WERI-Rb-1 (cell line): ENCODE measurements around the gene WWOX.

Source experiments
- DNase-seq: peaks from one replicate; pipeline ENCODE4 v3.0.0-alpha.2; 2020
- H3K27ac ChIP-seq: fragments of 250-450 bp; sonication (Bioruptor Pico); 2 replicates; pipeline ENCODE4 v1.5.1; 2020; ENCODE audit warnings: mild to moderate bottlenecking, moderate library complexity
- H3K27me3 ChIP-seq: fragments of 250-450 bp; sonication (Bioruptor Pico); 2 replicates; pipeline ENCODE4 v1.5.1; 2021; ENCODE audit warnings: mild to moderate bottlenecking, low read depth, moderate library complexity; ENCODE audit not compliant: insufficient read depth, severe bottlenecking
- H3K36me3 ChIP-seq: fragments of 250-450 bp; sonication (Bioruptor Pico); 2 replicates; pipeline ENCODE4 v1.5.1; 2020; ENCODE audit warnings: mild to moderate bottlenecking, moderate library complexity
- H3K4me3 ChIP-seq: 2 replicates; pipeline ENCODE4 v1.5.1; 2011; ENCODE audit warnings: low read depth, mild to moderate bottlenecking, control low read depth, low read length
- H3K9me3 ChIP-seq: fragments of 250-450 bp; sonication (Bioruptor Pico); 2 replicates; pipeline ENCODE4 v1.5.1; 2021; ENCODE audit warnings: mild to moderate bottlenecking, moderate library complexity; ENCODE audit not compliant: severe bottlenecking
- CTCF ChIP-seq: IDR thresholded peaks from 2 replicates; pipeline ENCODE4 v1.5.1; 2011; ENCODE audit warnings: low read depth, mild to moderate bottlenecking, control low read depth, inconsistent platforms, low read length

WWOX gene

GRCh38 chr16:78956859-78957258 is 857.4 kb downstream of the WWOX start:
- Histone ChIP-seq H3K27ac (no peak overlapping the region), H3K9me3 (no peaks in the 10 kb centered on the region), H3K27me3 (no peaks in the 10 kb centered on the region), H3K4me3 (no peak overlapping the region), H3K36me3 (no peaks in the 10 kb centered on the region)
- TF ChIP-seq CTCF = no peak
- no peak for DNase-seq

DNA sequence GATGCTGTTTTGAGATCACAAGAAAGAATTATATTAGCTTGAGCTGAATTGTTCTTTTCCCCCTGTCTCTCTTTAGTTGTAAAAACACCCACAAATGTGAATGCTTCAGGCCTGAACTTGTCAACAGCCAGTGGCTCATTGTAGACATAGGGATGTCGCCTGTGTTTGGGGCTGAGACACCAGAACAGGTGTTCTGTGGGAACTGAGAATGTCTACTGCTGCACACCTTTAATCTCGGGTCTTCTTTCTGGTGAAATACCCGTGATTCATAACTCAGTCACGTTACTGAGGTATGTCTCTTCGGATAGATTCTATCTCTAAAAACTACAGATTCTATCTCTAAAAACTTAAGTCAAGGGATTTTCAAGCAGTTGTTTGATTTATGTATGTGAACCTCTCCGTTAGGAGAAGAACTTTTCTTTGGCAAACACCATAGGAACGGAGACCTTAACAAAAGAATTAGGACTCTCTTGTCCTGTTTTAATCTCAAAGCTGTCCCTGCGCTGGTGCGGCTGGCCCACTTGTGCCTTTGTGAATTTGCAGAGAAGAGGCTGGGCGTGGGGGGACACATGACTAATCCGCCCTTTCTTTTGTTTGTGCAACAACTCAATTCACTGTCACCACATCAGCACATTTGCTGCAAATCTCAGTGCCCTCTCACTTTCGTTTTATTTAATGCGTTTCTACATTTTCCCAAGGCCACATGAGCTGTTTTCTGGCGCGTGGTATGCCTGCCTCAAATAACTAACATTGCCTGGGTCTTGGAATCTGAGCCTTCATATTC is 858.1 kb downstream of the WWOX start:
- Histone ChIP-seq H3K27ac (no peak overlapping the region), H3K9me3 (no peaks in the 10 kb centered on the region), H3K36me3 (no peaks in the 10 kb centered on the region), H3K27me3 (no peaks in the 10 kb centered on the region), H3K4me3 (no peak overlapping the region)
- DNase-seq = no peak
- no peak for TF ChIP-seq CTCF

DNA sequence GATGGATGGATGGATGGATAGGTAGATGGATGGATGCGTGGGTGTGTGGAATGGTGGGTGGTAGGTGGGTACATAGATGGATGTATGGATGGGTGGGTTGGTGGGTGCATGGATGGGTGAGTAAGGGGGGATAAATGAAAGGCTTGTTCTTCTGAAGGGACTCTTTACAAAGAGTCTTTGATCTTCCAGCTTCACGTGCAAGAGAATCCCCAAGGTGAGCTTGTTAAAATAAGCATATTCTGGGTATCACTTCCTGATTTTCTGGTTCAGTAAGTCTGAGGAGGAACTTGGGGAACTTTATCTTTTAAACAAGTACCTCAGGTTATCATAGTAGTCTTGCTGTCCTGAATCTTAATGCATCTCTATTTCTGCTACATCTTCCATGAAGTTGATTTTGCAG is 862.0 kb downstream of the WWOX start:
- TF ChIP-seq CTCF = no peak
- no peak overlapping the region for H3K4me3 ChIP-seq
- DNase-seq = no peak
- H3K36me3 ChIP-seq = no peaks in the 10 kb centered on the region
- H3K9me3 ChIP-seq = no peaks in the 10 kb centered on the region
- H3K27me3 ChIP-seq = no peaks in the 10 kb centered on the region
- no peak overlapping the region for H3K27ac ChIP-seq

GRCh38 chr16:78962457-78962929 is 863.0 kb downstream of the WWOX start:
- no peaks in the 10 kb centered on the region for H3K36me3 ChIP-seq
- no peak for TF ChIP-seq CTCF
- H3K9me3 ChIP-seq = no peaks in the 10 kb centered on the region
- H3K27me3 ChIP-seq = no peaks in the 10 kb centered on the region
- no peak overlapping the region for H3K27ac ChIP-seq
- H3K4me3 ChIP-seq = no peak overlapping the region
- no peak for DNase-seq

GRCh38 chr16:78967948-78968347 is 868.5 kb downstream of the WWOX start:
- Histone ChIP-seq H3K9me3 (no peaks in the 10 kb centered on the region), H3K27ac (no peak overlapping the region), H3K27me3 (no peaks in the 10 kb centered on the region), H3K36me3 (no peaks in the 10 kb centered on the region), H3K4me3 (no peak overlapping the region)
- no peak for TF ChIP-seq CTCF
- DNase-seq = no peak

DNA sequence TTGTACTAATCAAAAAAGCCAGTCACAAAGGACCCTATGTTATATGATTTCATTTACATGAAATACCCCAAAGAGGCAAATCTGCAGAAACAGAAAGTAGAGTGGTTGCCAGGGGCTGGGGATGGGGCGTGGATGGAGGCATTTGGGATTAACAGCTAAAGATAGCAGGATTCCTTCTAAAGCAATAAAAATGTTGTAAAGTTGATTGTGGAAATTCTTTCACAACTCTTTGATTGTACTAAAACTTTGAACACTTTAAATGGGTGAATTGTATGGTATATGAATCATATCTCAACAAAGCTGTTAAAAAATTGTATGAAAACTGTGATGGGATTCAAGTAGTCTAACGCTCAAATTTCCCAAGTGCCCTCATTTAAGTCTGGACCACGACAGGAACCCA is 870.3 kb downstream of the WWOX start:
- no peaks in the 10 kb centered on the region for H3K9me3 ChIP-seq
- H3K27ac ChIP-seq = no peak overlapping the region
- no peaks in the 10 kb centered on the region for H3K27me3 ChIP-seq
- H3K4me3 ChIP-seq = no peak overlapping the region
- TF ChIP-seq CTCF = no peak
- no peaks in the 10 kb centered on the region for H3K36me3 ChIP-seq
- no peak for DNase-seq
